Measurements from ENCODE around the gene SLC4A1AP. TPM values are rescaled to one million over a fixed set of nuclear protein-coding genes. Genes with fewer than 3 reads are reported as not detected.

Gene SLC4A1AP
- total RNA-seq, 2 experiments from 2014 or later = 19.1 to 19.3 TPM

- Mint-ChIP-seq H3K36me3 (ENCODE audit: low read depth) (no peaks in the 10 kb centered on the region), H3K4me1 (ENCODE audit: low read depth) (peaks cover 24% of the 10 kb centered on the region), H3K9me3 (no peaks in the 10 kb centered on the region), H3K4me3 (no peak overlapping the region), H3K27ac (no peak overlapping the region), H3K27me3 (peaks cover 3% of the 10 kb centered on the region)
- ChIA-PET CTCF (interaction anchor here (6.5 kb wide), 1 partner anchor 25 kb away, joined by 64 read pairs; no protein-coding TSS in a partner anchor), POLR2A (interaction anchor here (0.6 kb wide), 1 partner anchor 841 kb away, joined by 3 read pairs; no protein-coding TSS in a partner anchor)
- no peak for DNase-seq
- intact Hi-C loops (cut with micrococcal nuclease) = no loop called here
- ATAC-seq = no peak
- no peak for TF ChIP-seq CTCF (IDR thresholded peaks at IDR 0.05)
These were observed 45.0 kb downstream of the SLC4A1AP start for GRCh38 chr2:27708666-27709065.

GRCh38 chr2:27709326-27709725 is 45.6 kb downstream of the SLC4A1AP start:
- DNase-seq (no peak), ATAC-seq (no peak)
- Mint-ChIP-seq H3K27ac (no peak overlapping the region), H3K9me3 (no peaks in the 10 kb centered on the region), H3K27me3 (peaks cover 3% of the 10 kb centered on the region), H3K36me3 (ENCODE audit: low read depth) (no peaks in the 10 kb centered on the region), H3K4me3 (no peak overlapping the region), H3K4me1 (ENCODE audit: low read depth) (peaks cover 22% of the 10 kb centered on the region)
- intact Hi-C loops (cut with micrococcal nuclease) = no loop called here
- POLR2A ChIA-PET = no interaction called here
- no peak for TF ChIP-seq CTCF (IDR thresholded peaks at IDR 0.05)
- CTCF ChIA-PET = no interaction called here

GRCh38 chr2:27709960-27710575 is 46.4 kb downstream of the SLC4A1AP start:
- no peak overlapping the region for H3K4me3 Mint-ChIP-seq
- DNase-seq = no peak
- intact Hi-C loops (cut with micrococcal nuclease) = loop anchor here (10.0 kb wide), 1 partner anchor 685 kb away; the partner anchor contains the start of gene FOSL2
- peaks cover 3% of the 10 kb centered on the region for H3K27me3 Mint-ChIP-seq
- H3K4me1 Mint-ChIP-seq (ENCODE audit: low read depth) = peaks cover 26% of the 10 kb centered on the region
- H3K9me3 Mint-ChIP-seq = no peaks in the 10 kb centered on the region
- no peak for ATAC-seq
- POLR2A ChIA-PET = no interaction called here
- no peaks in the 10 kb centered on the region for H3K36me3 Mint-ChIP-seq (ENCODE audit: low read depth)
- TF ChIP-seq CTCF (IDR thresholded peaks at IDR 0.05) = no peak
- CTCF ChIA-PET = interaction anchor here (5.4 kb wide), 1 partner anchor 27 kb away, joined by 25 read pairs; no protein-coding TSS in a partner anchor
- H3K27ac Mint-ChIP-seq = no peak overlapping the region

GRCh38 chr2:27710640-27711430 is 47.1 kb downstream of the SLC4A1AP start:
- intact Hi-C loops (cut with micrococcal nuclease) = loop anchor here (10.0 kb wide), 1 partner anchor 684 kb away; the partner anchor contains the start of gene FOSL2
- H3K4me1 Mint-ChIP-seq (ENCODE audit: low read depth) = peaks cover 22% of the 10 kb centered on the region
- no peak overlapping the region for H3K27ac Mint-ChIP-seq
- POLR2A ChIA-PET = interaction anchor here (0.7 kb wide), 1 partner anchor 848 kb away, joined by 3 read pairs; no protein-coding TSS in a partner anchor
- H3K4me3 Mint-ChIP-seq = no peak overlapping the region
- no peak for TF ChIP-seq CTCF (IDR thresholded peaks at IDR 0.05)
- CTCF ChIA-PET = interaction anchor here (1.0 to 5.4 kb wide), 3 partner anchors 12 to 28 kb away, joined by 3 to 25 read pairs (median 11); no protein-coding TSS in a partner anchor
- no peaks in the 10 kb centered on the region for H3K36me3 Mint-ChIP-seq (ENCODE audit: low read depth)
- DNase-seq = peak; percentile 24
- H3K9me3 Mint-ChIP-seq = no peaks in the 10 kb centered on the region
- peak; percentile 40 for ATAC-seq
- peaks cover 3% of the 10 kb centered on the region for H3K27me3 Mint-ChIP-seq

All from activated CD8-positive, alpha-beta T cell treated with anti-CD3 and anti-CD28 coated beads for 36 hours (primary cell).